Caco-2 (cell line): ENCODE measurements around the gene GPR142. TPM values are rescaled to one million over a fixed set of nuclear protein-coding genes. Genes with fewer than 3 reads are reported as not detected.
A peak's percentile ranks its signal among the peaks of the same experiment; 100 is the strongest.

Experiments used
- BruUV-seq: library from RNA; stranded (reverse); fragments of 400-500 nt; replicated peaks from 2 replicates; lab custom pipeline; 2021; lab: Mats Ljungman, UMichigan
- CTCF ChIA-PET: fragments of 300-600 bp; sonication (Branson Sonifier 250); formaldehyde crosslinking; loops from one replicate; lab custom pipeline; 2022; ENCODE audit warnings: antibody characterized with exemption; lab: Charles Lee
- POLR2A ChIA-PET: fragments of 300-600 bp; sonication (Branson Sonifier 250); formaldehyde crosslinking; loops from one replicate; lab custom pipeline; 2022; ENCODE audit warnings: antibody characterized with exemption; lab: Charles Lee
- DNase-seq, 2 experiments: peaks; one replicate each; pipeline versions ENCODE4 v3.0.0 to v3.0.0-alpha.2; 2020 to 2022
- H3K27me3 ChIP-seq: replicated peaks from 2 replicates; pipeline ENCODE4 v1.6.0; 2011; ENCODE audit warnings: low read length; ENCODE audit not compliant: control insufficient read depth, insufficient read depth
- H3K36me3 ChIP-seq: 2 replicates; pipeline ENCODE4 v1.5.1; 2011; ENCODE audit warnings: low read length; ENCODE audit not compliant: control insufficient read depth, insufficient read depth
- H3K4me1 ChIP-seq: fragments of 250-450 bp; sonication (Bioruptor Pico); 2 replicates; pipeline ENCODE4 v1.5.1; 2020; ENCODE audit warnings: mild to moderate bottlenecking
- H3K4me3 ChIP-seq: 2 replicates; pipeline ENCODE4 v1.5.1; 2011; ENCODE audit warnings: low read depth, mild to moderate bottlenecking, control low read depth, low read length
- H3K9me3 ChIP-seq: fragments of 250-450 bp; sonication (Bioruptor Pico); 2 replicates; pipeline ENCODE4 v1.5.1; 2020; ENCODE audit warnings: mild to moderate bottlenecking, moderate library complexity
- H3K27ac Mint-ChIP-seq: one replicate; pipeline ENCODE4 v1.8.0; 2022; ENCODE audit warnings: mixed read lengths; ENCODE audit not compliant: unreplicated experiment
- H3K27me3 Mint-ChIP-seq: one replicate; pipeline ENCODE4 v1.8.0; 2022; ENCODE audit warnings: mixed read lengths; ENCODE audit not compliant: insufficient read depth, unreplicated experiment
- H3K36me3 Mint-ChIP-seq: one replicate; pipeline ENCODE4 v1.8.0; 2022; ENCODE audit warnings: mild to moderate bottlenecking, mixed read lengths; ENCODE audit not compliant: insufficient read depth, unreplicated experiment
- H3K4me1 Mint-ChIP-seq: one replicate; pipeline ENCODE4 v1.8.0; 2022; ENCODE audit warnings: low read depth, mixed read lengths; ENCODE audit not compliant: unreplicated experiment
- H3K4me3 Mint-ChIP-seq: one replicate; pipeline ENCODE4 v1.8.0; 2022; ENCODE audit warnings: mild to moderate bottlenecking, moderate library complexity, mixed read lengths; ENCODE audit not compliant: unreplicated experiment
- H3K9me3 Mint-ChIP-seq: one replicate; pipeline ENCODE4 v1.8.0; 2022; ENCODE audit warnings: mixed read lengths; ENCODE audit not compliant: unreplicated experiment
- intact Hi-C: fragments of 100-400 bp; cut with micrococcal nuclease; formaldehyde crosslinking; loops from one replicate; pipeline ENCODE4 v1.10.0; 2022; ENCODE audit not compliant: unreplicated experiment
- total RNA-seq: library from RNA; stranded (reverse); gene quantifications from 2 replicates; pipeline ENCODE4 v1.2.3, GENCODE V29; 2022
- TF ChIP-seq, protein P1 (sequence below), 2 experiments: fragments of 200-600 bp in 1 of 2; IDR thresholded peaks; 1 replicate in 1 of 2; 2 replicates in 1 of 2; pipeline versions ENCODE4 v1.5.1 to v1.8.0; 2011 to 2022; ENCODE audit warnings: antibody characterized with exemption in 1 of 2, control low read depth in 1 of 2, inconsistent platforms in 1 of 2, low read depth in 1 of 2, low read length in 1 of 2, mild to moderate bottlenecking in 1 of 2, moderate library complexity in 1 of 2; ENCODE audit not compliant: insufficient read depth in 1 of 2, severe bottlenecking in 1 of 2, unreplicated experiment in 1 of 2

Gene GPR142
- total RNA-seq, 1 experiment from 2014 or later, result not detected

GRCh38 chr17:74325376-74325742 lies 41.9 kb upstream of the GPR142 start:
- no peak overlapping the region for H3K27ac Mint-ChIP-seq
- BruUV-seq, result no TSS peak
- no peaks in the 10 kb centered on the region for H3K36me3 Mint-ChIP-seq
- peaks cover 12% of the 10 kb centered on the region for H3K27me3 Mint-ChIP-seq
- Histone ChIP-seq H3K36me3 (no peaks in the 10 kb centered on the region), H3K4me1 (peaks cover 5% of the 10 kb centered on the region), H3K27me3 (no peaks in the 10 kb centered on the region), H3K9me3 (no peaks in the 10 kb centered on the region), H3K4me3 (no peak overlapping the region)
- intact Hi-C loops, result no loop called here
- H3K4me1 Mint-ChIP-seq, result no peaks in the 10 kb centered on the region
- CTCF ChIA-PET, result no interaction called here
- TF ChIP-seq, protein P1, sequence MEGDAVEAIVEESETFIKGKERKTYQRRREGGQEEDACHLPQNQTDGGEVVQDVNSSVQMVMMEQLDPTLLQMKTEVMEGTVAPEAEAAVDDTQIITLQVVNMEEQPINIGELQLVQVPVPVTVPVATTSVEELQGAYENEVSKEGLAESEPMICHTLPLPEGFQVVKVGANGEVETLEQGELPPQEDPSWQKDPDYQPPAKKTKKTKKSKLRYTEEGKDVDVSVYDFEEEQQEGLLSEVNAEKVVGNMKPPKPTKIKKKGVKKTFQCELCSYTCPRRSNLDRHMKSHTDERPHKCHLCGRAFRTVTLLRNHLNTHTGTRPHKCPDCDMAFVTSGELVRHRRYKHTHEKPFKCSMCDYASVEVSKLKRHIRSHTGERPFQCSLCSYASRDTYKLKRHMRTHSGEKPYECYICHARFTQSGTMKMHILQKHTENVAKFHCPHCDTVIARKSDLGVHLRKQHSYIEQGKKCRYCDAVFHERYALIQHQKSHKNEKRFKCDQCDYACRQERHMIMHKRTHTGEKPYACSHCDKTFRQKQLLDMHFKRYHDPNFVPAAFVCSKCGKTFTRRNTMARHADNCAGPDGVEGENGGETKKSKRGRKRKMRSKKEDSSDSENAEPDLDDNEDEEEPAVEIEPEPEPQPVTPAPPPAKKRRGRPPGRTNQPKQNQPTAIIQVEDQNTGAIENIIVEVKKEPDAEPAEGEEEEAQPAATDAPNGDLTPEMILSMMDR (IDR thresholded peaks at IDR 0.05; ENCODE audit: insufficient read depth in 1 of 2, low read depth in 1 of 2, low read length in 1 of 2, severe bottlenecking in 1 of 2, unreplicated experiment in 1 of 2), result no peak
- peak overlapping the region; percentile 12 for H3K4me3 Mint-ChIP-seq
- H3K9me3 Mint-ChIP-seq, result no peaks in the 10 kb centered on the region
- POLR2A ChIA-PET, result no interaction called here
- DNase-seq, result no peak

DNA sequence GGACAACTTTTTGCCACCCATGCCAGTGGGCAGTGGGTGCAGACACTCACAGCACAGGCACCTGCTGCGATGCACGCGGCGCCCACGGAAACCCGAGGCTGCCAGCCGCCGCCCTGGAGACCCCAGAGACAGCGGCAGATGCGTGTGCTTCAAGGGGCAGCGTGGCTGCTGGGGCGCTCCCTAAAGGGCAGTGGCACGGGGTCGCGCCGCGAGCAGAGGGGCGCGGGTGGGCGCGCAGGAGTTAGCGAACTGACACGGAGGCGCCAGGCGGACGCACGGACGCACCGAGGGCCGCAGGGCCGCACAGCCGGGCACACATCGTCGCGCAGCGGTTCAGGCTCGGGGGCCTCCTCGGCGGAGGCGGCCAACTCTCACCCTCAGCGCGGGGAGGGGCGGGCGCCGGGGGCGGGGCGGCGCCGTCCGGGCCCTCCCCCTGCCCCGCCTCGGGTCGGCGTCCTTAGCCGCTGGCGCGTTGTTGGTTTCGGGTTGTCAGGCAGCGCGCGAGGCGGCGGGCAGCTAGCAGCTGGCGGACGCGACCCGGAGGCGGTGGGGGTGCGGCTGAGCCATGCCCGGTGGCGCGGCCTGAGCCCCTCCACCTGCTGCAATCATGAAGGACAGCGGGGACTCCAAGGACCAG lies 41.4 kb upstream of the GPR142 start, which contains the start of gene KIF19:
Gene KIF19 (plus strand): TSS at position 484 of the 637 bp plus-strand sequence. CDS start 124 bp downstream, at position 608.
- TF ChIP-seq, protein P1 (IDR thresholded peaks at IDR 0.05; ENCODE audit: insufficient read depth in 1 of 2, low read depth in 1 of 2, low read length in 1 of 2, severe bottlenecking in 1 of 2, unreplicated experiment in 1 of 2), result no peak
- H3K27ac Mint-ChIP-seq, result no peak within 1 kb of the TSS
- Histone ChIP-seq H3K27me3 (no peaks in the 10 kb centered on the region), H3K9me3 (no peaks in the 10 kb centered on the region), H3K4me1 (peaks cover 5% of the 10 kb centered on the region), H3K36me3 (no peaks in the 10 kb centered on the region), H3K4me3 (peak within 1 kb of the TSS; percentile 23)
- no TSS peak for BruUV-seq
- H3K4me3 Mint-ChIP-seq, result peak within 1 kb of the TSS; percentile 25
- ChIA-PET CTCF (no interaction called here), POLR2A (no interaction called here)
- peak in 1 of 2 experiments; percentile 60 for DNase-seq
- H3K9me3 Mint-ChIP-seq, result no peaks in the 10 kb centered on the region
- no peaks in the 10 kb centered on the region for H3K4me1 Mint-ChIP-seq
- H3K36me3 Mint-ChIP-seq, result no peaks in the 10 kb centered on the region
- intact Hi-C loops, result no loop called here
- H3K27me3 Mint-ChIP-seq, result peaks cover 12% of the 10 kb centered on the region

- POLR2A ChIA-PET, result no interaction called here
- H3K9me3 ChIP-seq, result no peaks in the 10 kb centered on the region
- Mint-ChIP-seq H3K4me3 (peak overlapping the region; percentile 25), H3K4me1 (no peaks in the 10 kb centered on the region), H3K9me3 (no peaks in the 10 kb centered on the region), H3K27me3 (peaks cover 12% of the 10 kb centered on the region), H3K36me3 (no peaks in the 10 kb centered on the region), H3K27ac (no peak overlapping the region)
- peaks cover 5% of the 10 kb centered on the region for H3K4me1 ChIP-seq
- DNase-seq, result no peak
- H3K27me3 ChIP-seq, result no peaks in the 10 kb centered on the region
- CTCF ChIA-PET, result no interaction called here
- TF ChIP-seq, protein P1 (IDR thresholded peaks at IDR 0.05; ENCODE audit: insufficient read depth in 1 of 2, low read depth in 1 of 2, low read length in 1 of 2, severe bottlenecking in 1 of 2, unreplicated experiment in 1 of 2), result no peak
- BruUV-seq, result no TSS peak
- peak overlapping the region; percentile 23 for H3K4me3 ChIP-seq
- H3K36me3 ChIP-seq, result no peaks in the 10 kb centered on the region
- intact Hi-C loops, result no loop called here
Measured at GRCh38 chr17:74326506-74326905, 40.8 kb upstream of the GPR142 start.
